Measurements from ENCODE around the gene PBX4.

PBX4 gene

DNA sequence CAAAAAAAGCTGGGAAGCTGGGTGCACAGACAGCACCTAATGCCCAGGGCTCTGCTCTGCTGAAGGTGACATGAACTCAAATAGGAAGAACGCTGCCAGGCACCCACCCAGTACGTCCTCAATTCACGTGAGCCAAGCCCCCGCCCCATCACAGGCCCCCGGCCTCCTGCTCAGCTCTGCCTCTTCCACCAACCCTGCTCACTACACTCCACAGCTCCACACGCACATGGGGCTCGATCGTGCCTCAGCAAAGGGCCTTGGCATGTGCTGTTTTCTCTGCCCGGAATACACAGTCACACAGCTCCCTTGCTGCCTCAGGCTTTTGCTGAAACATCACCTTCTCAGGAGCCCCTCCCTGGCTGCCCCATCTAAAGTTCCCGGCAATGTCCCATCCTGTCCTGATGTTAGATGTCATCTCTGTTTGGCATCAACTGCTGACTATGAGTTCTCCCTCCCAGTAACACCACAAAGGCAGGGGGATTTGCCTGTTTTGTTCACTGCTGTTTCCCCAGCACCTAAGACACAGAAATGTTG is 42.7 kb upstream of the PBX4 start:
- TF ChIP-seq, protein P1, sequence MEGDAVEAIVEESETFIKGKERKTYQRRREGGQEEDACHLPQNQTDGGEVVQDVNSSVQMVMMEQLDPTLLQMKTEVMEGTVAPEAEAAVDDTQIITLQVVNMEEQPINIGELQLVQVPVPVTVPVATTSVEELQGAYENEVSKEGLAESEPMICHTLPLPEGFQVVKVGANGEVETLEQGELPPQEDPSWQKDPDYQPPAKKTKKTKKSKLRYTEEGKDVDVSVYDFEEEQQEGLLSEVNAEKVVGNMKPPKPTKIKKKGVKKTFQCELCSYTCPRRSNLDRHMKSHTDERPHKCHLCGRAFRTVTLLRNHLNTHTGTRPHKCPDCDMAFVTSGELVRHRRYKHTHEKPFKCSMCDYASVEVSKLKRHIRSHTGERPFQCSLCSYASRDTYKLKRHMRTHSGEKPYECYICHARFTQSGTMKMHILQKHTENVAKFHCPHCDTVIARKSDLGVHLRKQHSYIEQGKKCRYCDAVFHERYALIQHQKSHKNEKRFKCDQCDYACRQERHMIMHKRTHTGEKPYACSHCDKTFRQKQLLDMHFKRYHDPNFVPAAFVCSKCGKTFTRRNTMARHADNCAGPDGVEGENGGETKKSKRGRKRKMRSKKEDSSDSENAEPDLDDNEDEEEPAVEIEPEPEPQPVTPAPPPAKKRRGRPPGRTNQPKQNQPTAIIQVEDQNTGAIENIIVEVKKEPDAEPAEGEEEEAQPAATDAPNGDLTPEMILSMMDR (IDR thresholded peaks at IDR 0.05; ENCODE audit: low read depth, low read length, missing control alignments) = no peak
- DNase-seq (ENCODE audit: extremely low read depth, low read depth) = no peak
- peak overlapping the region; percentile 91 for H3K4me3 ChIP-seq (replicated peaks; ENCODE audit: low read depth, low read length)

DNA sequence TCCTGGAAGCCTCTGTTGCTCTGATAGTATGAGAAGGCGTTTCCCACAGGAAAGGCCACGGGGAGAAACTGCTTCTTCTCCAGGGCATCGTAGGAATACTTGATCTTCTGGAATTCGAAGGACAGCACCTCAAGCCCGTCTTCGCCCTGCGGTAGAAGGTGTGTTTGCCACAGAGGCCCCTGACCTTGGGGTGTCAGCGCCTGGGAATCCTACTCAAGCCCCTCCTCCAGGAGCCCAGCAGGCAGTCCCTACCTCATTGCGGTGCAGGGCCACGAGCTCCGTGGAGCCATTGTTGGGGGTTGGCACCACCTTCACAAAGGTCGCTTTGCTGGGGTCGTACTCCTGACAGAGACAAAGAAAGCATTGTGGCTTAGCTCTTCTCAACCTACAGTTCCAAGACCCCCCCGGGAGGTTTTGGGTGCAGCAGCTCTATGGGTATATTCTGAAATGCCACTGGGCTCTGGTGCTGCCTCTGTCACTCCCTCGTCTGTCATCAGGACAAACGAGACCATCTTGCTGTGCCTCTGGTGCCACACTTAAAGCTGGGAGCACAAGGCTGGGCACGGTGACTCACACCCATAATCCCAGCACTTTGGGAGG is 41.3 kb upstream of the PBX4 start:
- no peak overlapping the region for H3K4me3 ChIP-seq (replicated peaks; ENCODE audit: low read depth, low read length)
- TF ChIP-seq, protein P1 (IDR thresholded peaks at IDR 0.05; ENCODE audit: low read depth, low read length, missing control alignments) = no peak
- DNase-seq (ENCODE audit: extremely low read depth, low read depth) = no peak

DNA sequence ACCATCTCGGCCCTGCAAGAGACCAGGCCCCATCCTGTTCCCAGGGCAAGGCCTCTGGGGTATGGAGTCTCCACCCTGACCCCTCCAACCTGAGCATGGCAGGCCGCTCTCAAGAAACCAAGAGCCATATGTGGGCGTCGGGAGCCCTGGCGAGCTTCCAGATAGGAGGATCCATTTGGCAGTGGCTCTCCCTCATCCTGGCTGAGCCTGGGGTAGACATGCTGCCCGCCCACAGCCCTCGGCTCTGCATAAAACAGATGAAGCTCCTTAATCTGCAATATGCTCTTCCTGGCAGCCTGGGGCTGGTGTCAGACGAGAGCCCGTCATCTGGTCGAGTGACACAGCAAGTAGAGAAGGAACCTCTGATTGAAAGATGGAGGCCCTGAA is 38.9 kb upstream of the PBX4 start:
- TF ChIP-seq, protein P1 (IDR thresholded peaks at IDR 0.05; ENCODE audit: low read depth, low read length, missing control alignments) = no peak
- no peak for DNase-seq (ENCODE audit: extremely low read depth, low read depth)
- no peak overlapping the region for H3K4me3 ChIP-seq (replicated peaks; ENCODE audit: low read depth, low read length)

DNA sequence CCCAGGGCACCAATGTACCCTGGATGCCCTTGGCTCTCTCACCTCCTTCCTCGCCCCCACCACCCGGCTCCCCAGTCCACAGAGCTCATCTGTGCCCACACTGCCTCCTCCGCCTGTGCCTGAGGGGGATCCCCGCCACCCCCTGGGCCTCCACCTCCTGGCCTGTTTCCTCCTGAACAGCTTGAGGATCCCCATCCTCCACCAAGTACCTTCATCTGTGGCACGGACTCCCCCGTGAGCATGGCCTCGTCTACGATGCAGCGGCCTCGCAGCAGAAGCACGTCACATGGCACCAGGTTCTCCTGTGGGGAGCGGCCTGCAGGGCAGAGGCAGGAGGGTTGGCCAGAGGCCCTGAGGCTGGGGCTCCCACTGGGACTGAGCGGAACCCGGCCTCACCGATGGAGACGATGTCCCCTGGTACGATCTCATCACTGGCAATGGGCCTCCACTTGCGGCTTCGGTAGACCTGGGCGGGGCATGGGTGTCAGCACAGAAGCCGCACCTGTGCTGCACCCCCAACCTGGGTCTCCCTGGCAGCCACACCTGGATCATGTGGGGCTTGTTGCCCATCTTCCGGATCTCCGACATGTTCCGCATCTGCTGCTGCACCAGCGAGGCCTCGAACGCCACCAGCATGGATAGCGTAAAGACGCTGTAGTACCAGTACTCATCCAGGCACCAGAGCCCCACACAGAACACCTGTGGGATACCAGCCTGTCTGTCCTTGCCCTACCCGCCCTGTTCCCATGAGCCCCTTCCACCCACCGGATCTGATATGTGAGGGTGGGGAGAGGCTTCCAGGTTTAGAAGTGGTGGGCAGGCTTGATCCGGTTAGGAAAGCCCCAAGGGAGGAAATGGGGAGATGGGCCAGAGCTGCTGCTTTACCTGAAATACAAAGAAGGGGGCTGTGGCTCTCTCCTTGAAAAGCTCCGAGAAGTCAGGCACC is 38.2 kb upstream of the PBX4 start:
- DNase-seq (ENCODE audit: extremely low read depth, low read depth) = no peak
- H3K4me3 ChIP-seq (replicated peaks; ENCODE audit: low read depth, low read length) = no peak overlapping the region
- TF ChIP-seq, protein P1 (IDR thresholded peaks at IDR 0.05; ENCODE audit: low read depth, low read length, missing control alignments) = no peak

DNA sequence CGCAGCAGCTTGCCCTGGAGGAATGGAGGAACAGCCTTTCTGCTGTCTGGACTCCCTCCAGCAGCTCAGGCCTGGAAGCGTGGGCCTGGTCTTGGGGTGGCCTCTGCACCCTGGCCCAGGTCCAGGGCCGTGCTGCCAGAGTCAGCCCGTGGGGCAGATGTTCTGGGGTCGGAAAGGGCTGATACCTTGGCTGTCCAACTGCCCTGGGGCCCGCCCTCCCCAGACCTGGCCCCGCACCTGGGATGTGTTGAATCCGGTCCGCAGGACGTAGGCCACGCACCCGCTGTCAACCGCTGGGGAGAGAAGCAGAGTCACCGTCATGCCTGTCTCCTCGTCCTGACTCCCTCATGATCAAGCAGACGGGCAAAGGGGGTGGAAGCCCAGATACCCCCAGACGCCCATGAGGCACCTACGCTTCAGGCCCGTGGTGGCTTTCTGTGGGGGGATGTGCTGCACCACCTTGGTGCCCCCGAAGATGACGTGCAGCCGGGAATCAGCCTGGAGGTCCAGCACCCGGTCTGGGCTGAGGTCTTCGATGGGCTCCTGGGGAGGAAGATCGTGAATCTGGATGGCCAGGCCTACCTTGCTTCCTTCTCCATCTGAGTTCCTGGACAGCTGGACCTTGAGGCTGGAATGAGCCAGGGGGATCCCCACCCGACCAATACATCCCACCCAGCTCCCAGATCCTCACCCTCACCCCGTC is 37.3 kb upstream of the PBX4 start:
- TF ChIP-seq, protein P1 (IDR thresholded peaks at IDR 0.05; ENCODE audit: low read depth, low read length, missing control alignments) = no peak
- no peak for DNase-seq (ENCODE audit: extremely low read depth, low read depth)
- no peak overlapping the region for H3K4me3 ChIP-seq (replicated peaks; ENCODE audit: low read depth, low read length)

DNA sequence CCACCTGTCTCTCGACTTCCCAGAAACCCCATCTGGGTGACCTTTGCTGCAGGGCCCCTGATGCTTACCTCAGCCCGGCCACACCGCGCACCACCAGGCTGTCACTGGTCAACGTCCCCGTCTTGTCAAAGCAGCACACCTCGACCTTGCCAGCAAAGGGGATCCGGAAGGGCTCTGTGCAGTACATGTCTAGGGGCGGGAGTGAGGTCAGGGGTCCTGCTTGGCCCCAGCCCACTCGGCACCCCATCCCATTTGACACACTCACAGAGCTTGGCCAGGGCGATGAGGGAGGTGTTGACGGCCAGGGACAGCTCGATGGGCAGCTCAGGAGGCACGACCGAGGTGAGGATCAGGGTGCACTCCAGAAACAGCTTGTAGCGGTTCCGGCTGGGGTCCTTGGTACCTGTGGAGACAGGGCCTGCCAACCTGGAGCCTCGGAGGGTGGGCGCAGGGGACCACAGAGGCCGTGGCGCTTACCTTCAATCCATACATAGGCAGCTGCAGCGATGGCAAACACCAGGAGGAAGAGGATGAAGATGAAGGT is 36.6 kb upstream of the PBX4 start:
- TF ChIP-seq, protein P1 (IDR thresholded peaks at IDR 0.05; ENCODE audit: low read depth, low read length, missing control alignments) = no peak
- no peak for DNase-seq (ENCODE audit: extremely low read depth, low read depth)
- no peak overlapping the region for H3K4me3 ChIP-seq (replicated peaks; ENCODE audit: low read depth, low read length)
